ENCODE results near the gene MANSC1. TPM values are rescaled to one million over a fixed set of nuclear protein-coding genes. Genes with fewer than 3 reads are reported as not detected.

The MANSC1 gene
- total RNA-seq, 4 donors from 2014 or later: 6.6 to 25.3 (median 19.4) TPM

DNA sequence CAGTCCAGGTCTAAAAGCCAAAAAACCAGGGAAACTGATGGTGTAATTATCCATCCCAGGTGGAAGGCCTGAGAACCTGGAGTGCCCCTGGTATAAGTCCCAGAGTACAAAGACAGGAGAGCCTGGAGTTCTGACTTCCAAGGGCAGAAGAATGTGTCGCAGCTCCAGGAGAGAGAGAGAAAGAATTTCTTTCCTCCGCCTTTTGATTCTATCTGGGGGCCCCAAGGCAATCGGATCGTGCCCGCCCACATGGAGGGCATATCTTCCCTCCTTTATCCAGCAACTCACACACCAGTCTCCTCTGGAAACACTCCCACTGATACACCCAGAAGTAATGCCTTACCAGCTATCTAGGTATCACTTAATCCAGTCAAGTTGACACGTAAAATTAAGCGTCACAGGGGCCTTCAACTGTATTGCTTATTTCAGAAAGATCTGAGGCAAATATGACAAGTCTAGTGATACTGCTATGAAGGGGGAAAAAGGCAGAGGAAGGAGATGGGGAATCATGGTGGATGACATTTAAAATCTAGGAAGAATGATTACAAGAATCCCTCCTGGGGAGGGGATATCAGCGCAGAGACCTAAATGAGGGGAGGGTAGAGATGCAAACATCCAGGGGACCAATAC, 52.7 kb downstream of the MANSC1 start:
- no peaks in the 10 kb centered on the region for H3K27me3 ChIP-seq
- no peaks in the 10 kb centered on the region for H3K9me3 ChIP-seq
- WGBS, 2 donors (ENCODE audit: low coverage in 1 of 2): 81 to 91% methylated on average over 5 to 8 of the region's 8 CpGs
- TF ChIP-seq EP300 (IDR thresholded peaks at IDR 0.05; ENCODE audit: low read depth): no peak
- TF ChIP-seq POLR2A (IDR thresholded peaks at IDR 0.05): no peak
- no peak for TF ChIP-seq POLR2AphosphoS5 (IDR thresholded peaks at IDR 0.05)
- TF ChIP-seq, protein P1, sequence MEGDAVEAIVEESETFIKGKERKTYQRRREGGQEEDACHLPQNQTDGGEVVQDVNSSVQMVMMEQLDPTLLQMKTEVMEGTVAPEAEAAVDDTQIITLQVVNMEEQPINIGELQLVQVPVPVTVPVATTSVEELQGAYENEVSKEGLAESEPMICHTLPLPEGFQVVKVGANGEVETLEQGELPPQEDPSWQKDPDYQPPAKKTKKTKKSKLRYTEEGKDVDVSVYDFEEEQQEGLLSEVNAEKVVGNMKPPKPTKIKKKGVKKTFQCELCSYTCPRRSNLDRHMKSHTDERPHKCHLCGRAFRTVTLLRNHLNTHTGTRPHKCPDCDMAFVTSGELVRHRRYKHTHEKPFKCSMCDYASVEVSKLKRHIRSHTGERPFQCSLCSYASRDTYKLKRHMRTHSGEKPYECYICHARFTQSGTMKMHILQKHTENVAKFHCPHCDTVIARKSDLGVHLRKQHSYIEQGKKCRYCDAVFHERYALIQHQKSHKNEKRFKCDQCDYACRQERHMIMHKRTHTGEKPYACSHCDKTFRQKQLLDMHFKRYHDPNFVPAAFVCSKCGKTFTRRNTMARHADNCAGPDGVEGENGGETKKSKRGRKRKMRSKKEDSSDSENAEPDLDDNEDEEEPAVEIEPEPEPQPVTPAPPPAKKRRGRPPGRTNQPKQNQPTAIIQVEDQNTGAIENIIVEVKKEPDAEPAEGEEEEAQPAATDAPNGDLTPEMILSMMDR (IDR thresholded peaks at IDR 0.05): no peak
- H3K27ac ChIP-seq: no peak overlapping the region
- H3K4me1 ChIP-seq: peaks cover 0 to 4% (median 0%) of the 10 kb centered on the region in 4 donors
- DNase-seq: no peak
- no peaks in the 10 kb centered on the region for H3K36me3 ChIP-seq
- in situ Hi-C loops (cut with MboI; ENCODE audit: low pct_ligation_motif_present in 1 of 4, low pct_unique_long_range_greater_than_20kb in 1 of 4, low sequenced_read_pairs in 3 of 4): no loop called here
- H3K4me3 ChIP-seq: no peak overlapping the region
- intact Hi-C loops (cut with DNase I; ENCODE audit: low total_unique reads): no loop called here

DNA sequence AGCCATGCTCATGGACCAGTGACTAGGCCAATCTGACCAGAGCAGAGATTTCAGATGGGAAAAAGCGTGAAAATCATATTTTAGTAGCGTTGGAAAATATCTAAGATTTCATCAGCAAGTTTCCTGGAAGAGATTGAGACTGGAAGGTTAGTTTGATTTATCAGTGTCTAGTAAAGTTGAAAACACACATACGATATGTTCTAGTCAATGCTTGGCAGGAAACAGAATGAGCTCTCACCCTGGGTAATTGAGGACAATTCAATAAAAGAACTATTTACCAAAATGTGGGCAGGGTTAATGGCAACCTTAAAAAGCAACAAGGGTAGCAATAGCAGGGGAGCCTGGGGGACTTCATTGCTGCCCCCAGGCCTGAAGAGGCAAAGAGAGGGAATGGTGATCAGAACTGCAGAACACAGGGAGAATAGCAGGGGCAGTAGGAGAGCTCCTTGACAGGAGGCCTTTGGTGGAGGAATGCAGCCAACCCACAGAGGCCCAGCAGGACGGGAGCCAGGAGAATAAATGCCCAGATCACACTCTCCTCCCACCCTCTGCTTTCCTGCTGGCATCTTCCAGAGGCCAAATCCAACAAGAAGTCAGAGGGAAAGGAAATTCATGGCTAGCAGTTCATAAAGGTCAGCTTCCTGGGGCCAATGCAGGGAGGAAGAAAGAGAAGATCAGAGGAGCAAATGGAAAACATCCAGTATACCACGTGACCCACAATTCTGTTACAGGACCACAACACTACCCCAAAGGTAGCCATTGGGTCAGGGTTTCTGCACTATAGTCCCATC, 55.6 kb downstream of the MANSC1 start:
- Histone ChIP-seq H3K4me1 (peaks cover 0 to 4% (median 0%) of the 10 kb centered on the region in 4 donors), H3K27ac (no peak overlapping the region), H3K9me3 (no peaks in the 10 kb centered on the region), H3K4me3 (no peak overlapping the region), H3K36me3 (no peaks in the 10 kb centered on the region), H3K27me3 (no peaks in the 10 kb centered on the region)
- TF ChIP-seq EP300 (IDR thresholded peaks at IDR 0.05; ENCODE audit: low read depth) (no peak), POLR2AphosphoS5 (IDR thresholded peaks at IDR 0.05) (no peak), POLR2A (IDR thresholded peaks at IDR 0.05) (no peak)
- TF ChIP-seq, protein P1 (IDR thresholded peaks at IDR 0.05): no peak
- in situ Hi-C loops (cut with MboI; ENCODE audit: low pct_ligation_motif_present in 1 of 4, low pct_unique_long_range_greater_than_20kb in 1 of 4, low sequenced_read_pairs in 3 of 4): no loop called here
- 60 to 72% methylated on average over 5 of the region's 5 CpGs for WGBS, 2 donors (ENCODE audit: low coverage in 1 of 2)
- DNase-seq: no peak
- intact Hi-C loops (cut with DNase I; ENCODE audit: low total_unique reads): no loop called here

DNA sequence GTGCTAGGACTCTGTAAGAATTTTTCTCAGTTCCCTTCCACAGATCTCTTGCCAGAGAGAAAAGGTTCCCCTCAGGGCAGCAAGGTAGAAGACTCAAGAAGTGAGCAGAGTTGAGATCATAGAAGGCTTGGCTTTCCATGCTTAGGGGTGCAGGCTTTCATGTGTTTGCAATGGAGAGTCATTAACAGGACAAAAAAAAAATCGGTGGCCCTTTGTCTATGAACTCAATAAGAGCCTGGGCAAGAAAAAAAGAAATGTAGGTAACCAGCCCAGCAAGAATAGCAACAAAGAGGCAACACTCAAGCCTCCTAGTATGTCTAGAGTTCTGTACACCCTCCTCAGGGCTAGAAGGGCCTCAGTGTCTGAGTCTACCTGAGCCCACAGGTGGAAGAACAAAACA, 59.8 kb downstream of the MANSC1 start:
- 57 to 64% methylated on average over 1 of the region's 1 CpG for WGBS, 2 donors (ENCODE audit: low coverage in 1 of 2)
- H3K27me3 ChIP-seq: no peaks in the 10 kb centered on the region
- no peaks in the 10 kb centered on the region for H3K9me3 ChIP-seq
- H3K4me3 ChIP-seq: no peak overlapping the region
- H3K4me1 ChIP-seq: peaks cover 0 to 4% (median 0%) of the 10 kb centered on the region in 4 donors
- in situ Hi-C loops (cut with MboI; ENCODE audit: low pct_ligation_motif_present in 1 of 4, low pct_unique_long_range_greater_than_20kb in 1 of 4, low sequenced_read_pairs in 3 of 4) (no loop called here), intact Hi-C loops (cut with DNase I; ENCODE audit: low total_unique reads) (no loop called here)
- no peak overlapping the region for H3K27ac ChIP-seq
- DNase-seq: no peak
- TF ChIP-seq POLR2A (IDR thresholded peaks at IDR 0.05) (no peak), POLR2AphosphoS5 (IDR thresholded peaks at IDR 0.05) (no peak), EP300 (IDR thresholded peaks at IDR 0.05; ENCODE audit: low read depth) (no peak)
- TF ChIP-seq, protein P1 (IDR thresholded peaks at IDR 0.05): no peak
- H3K36me3 ChIP-seq: no peaks in the 10 kb centered on the region

DNA sequence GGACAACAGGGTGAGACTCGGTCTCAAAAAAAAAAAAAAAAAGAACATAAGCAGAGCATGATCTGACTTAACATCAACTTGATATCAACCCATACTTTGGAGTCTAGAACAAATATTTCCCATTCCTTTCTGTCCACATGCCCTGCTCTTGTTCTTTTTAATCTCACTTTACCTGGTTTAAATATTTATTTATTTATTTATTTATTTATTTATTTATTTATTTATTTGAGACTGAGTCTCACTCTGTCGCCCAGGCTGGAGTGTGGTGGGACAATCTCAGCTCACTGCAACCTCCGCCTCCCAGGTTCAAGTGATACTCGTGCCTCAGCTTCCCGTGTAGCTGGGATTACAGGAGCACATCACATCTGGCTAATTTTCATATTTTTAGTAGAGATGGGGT, 63.6 kb downstream of the MANSC1 start:
- 89 to 92% methylated on average over 5 of the region's 5 CpGs for WGBS, 2 donors (ENCODE audit: low coverage in 1 of 2)
- H3K27me3 ChIP-seq: no peaks in the 10 kb centered on the region
- TF ChIP-seq EP300 (IDR thresholded peaks at IDR 0.05; ENCODE audit: low read depth) (no peak), POLR2AphosphoS5 (IDR thresholded peaks at IDR 0.05) (no peak), POLR2A (IDR thresholded peaks at IDR 0.05) (no peak)
- TF ChIP-seq, protein P1 (IDR thresholded peaks at IDR 0.05): no peak
- in situ Hi-C loops (cut with MboI; ENCODE audit: low pct_ligation_motif_present in 1 of 4, low pct_unique_long_range_greater_than_20kb in 1 of 4, low sequenced_read_pairs in 3 of 4) (no loop called here), intact Hi-C loops (cut with DNase I; ENCODE audit: low total_unique reads) (no loop called here)
- DNase-seq: no peak
- no peak overlapping the region for H3K4me3 ChIP-seq
- H3K27ac ChIP-seq: no peak overlapping the region
- H3K4me1 ChIP-seq: no peaks in the 10 kb centered on the region
- H3K36me3 ChIP-seq: no peaks in the 10 kb centered on the region
- H3K9me3 ChIP-seq: no peaks in the 10 kb centered on the region
